ENCODE measurements around the gene CAVIN4.

The CAVIN4 gene, protein sequence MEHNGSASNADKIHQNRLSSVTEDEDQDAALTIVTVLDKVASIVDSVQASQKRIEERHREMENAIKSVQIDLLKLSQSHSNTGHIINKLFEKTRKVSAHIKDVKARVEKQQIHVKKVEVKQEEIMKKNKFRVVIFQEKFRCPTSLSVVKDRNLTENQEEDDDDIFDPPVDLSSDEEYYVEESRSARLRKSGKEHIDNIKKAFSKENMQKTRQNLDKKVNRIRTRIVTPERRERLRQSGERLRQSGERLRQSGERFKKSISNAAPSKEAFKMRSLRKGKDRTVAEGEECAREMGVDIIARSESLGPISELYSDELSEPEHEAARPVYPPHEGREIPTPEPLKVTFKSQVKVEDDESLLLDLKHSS

DNA sequence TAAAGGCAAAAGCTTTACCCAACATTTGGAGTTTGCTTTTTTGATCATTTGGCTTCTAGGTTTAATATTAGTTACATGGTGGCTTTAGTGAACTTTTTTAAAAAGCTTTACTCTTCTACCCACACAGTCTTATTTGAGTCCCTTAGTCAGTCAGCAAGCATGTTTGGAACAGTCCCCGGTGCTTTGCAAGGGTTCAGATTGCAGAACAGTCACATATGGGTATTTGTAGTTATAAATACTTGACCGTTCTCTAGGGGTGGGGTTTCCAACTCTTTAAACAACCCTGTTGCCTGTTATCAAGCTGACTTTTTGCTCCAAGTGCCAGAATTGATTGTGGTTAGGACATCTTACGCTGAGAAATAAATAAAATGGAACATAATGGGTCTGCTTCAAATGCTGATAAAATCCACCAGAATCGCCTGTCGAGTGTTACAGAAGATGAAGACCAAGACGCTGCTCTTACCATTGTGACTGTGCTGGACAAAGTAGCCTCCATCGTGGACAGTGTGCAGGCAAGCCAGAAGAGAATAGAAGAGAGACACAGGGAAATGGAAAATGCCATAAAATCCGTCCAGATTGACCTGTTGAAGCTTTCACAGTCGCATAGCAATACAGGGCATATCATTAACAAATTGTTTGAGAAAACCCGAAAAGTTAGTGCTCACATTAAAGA is at the start of gene CAVIN4:
CAVIN4 (plus strand) TSS at position 304 of the 673 bp plus-strand sequence; CDS start at position 369, 65 bp downstream.
- Histone ChIP-seq H3K4me2 (ENCODE audit: low read depth, low read length) (no peak within 1 kb of the TSS), H3K27me3 (replicated peaks; ENCODE audit: insufficient read depth, low read length) (no peaks in the 10 kb centered on the region), H3K36me3 (replicated peaks; ENCODE audit: insufficient read depth, low read length) (no peaks in the 10 kb centered on the region), H4K20me1 (ENCODE audit: insufficient read depth, low read length) (no peaks in the 10 kb centered on the region), H3K4me1 (ENCODE audit: low read length) (peaks cover 14% of the 10 kb centered on the region), H3K9me3 (replicated peaks; ENCODE audit: insufficient read depth, low read length) (no peaks in the 10 kb centered on the region), H3K4me3 (ENCODE audit: low read length) (no peak within 1 kb of the TSS), H3K27ac (ENCODE audit: low read length) (no peak within 1 kb of the TSS), H3K9ac (ENCODE audit: low read length) (no peak within 1 kb of the TSS), H3K79me2 (ENCODE audit: low read length) (no peaks in the 10 kb centered on the region), H3K9me2 (replicated peaks; ENCODE audit: insufficient read depth, low read length) (no peaks in the 10 kb centered on the region), H3F3A (ENCODE audit: insufficient read depth, low read length) (peaks cover 6% of the 10 kb centered on the region; the same call in 1 of the 2 replicates), H2AFZ (ENCODE audit: low read length) (no peak within 1 kb of the TSS)
- no peak for TF ChIP-seq EZH2 (optimal IDR thresholded peaks at IDR 0.05; ENCODE audit: low read depth, low read length)
- no peak for TF ChIP-seq EZH2phosphoT487 (IDR thresholded peaks at IDR 0.05; ENCODE audit: low read length)
- TF ChIP-seq, protein P1, sequence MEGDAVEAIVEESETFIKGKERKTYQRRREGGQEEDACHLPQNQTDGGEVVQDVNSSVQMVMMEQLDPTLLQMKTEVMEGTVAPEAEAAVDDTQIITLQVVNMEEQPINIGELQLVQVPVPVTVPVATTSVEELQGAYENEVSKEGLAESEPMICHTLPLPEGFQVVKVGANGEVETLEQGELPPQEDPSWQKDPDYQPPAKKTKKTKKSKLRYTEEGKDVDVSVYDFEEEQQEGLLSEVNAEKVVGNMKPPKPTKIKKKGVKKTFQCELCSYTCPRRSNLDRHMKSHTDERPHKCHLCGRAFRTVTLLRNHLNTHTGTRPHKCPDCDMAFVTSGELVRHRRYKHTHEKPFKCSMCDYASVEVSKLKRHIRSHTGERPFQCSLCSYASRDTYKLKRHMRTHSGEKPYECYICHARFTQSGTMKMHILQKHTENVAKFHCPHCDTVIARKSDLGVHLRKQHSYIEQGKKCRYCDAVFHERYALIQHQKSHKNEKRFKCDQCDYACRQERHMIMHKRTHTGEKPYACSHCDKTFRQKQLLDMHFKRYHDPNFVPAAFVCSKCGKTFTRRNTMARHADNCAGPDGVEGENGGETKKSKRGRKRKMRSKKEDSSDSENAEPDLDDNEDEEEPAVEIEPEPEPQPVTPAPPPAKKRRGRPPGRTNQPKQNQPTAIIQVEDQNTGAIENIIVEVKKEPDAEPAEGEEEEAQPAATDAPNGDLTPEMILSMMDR (IDR thresholded peaks at IDR 0.05; ENCODE audit: low read length), result no peak
- no peak for DNase-seq

DNA sequence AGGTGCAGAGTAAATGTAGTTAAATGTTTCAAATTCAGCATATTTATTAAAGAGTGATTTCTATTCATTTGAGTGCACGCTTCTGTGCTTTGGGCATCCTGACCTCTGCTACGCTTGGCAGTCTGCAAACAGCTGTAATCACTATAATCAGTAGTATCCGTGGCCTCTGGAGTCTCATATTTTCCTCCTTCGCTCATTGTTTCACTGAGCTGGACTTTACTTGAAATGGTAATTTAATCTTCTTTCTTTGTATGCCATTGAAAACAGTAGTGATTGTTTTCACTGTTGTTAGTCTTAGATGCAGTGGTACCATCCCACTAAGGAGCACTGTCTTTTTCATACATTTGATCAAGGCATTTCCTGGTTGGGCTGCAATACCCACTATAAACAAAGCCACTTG is 43.5 kb upstream of the CAVIN4 start:
- Histone ChIP-seq H3F3A (ENCODE audit: insufficient read depth, low read length) (no peaks in the 10 kb centered on the region), H3K9me3 (replicated peaks; ENCODE audit: insufficient read depth, low read length) (no peaks in the 10 kb centered on the region), H2AFZ (ENCODE audit: low read length) (no peak overlapping the region), H3K27ac (ENCODE audit: low read length) (no peak overlapping the region), H3K9me2 (replicated peaks; ENCODE audit: insufficient read depth, low read length) (no peaks in the 10 kb centered on the region), H3K9ac (ENCODE audit: low read length) (no peak overlapping the region), H3K79me2 (ENCODE audit: low read length) (no peaks in the 10 kb centered on the region), H3K27me3 (replicated peaks; ENCODE audit: insufficient read depth, low read length) (no peaks in the 10 kb centered on the region), H3K4me1 (ENCODE audit: low read length) (no peaks in the 10 kb centered on the region), H4K20me1 (ENCODE audit: insufficient read depth, low read length) (no peaks in the 10 kb centered on the region), H3K36me3 (replicated peaks; ENCODE audit: insufficient read depth, low read length) (no peaks in the 10 kb centered on the region), H3K4me3 (ENCODE audit: low read length) (no peak overlapping the region), H3K4me2 (ENCODE audit: low read depth, low read length) (no peak overlapping the region)
- no peak for TF ChIP-seq EZH2phosphoT487 (IDR thresholded peaks at IDR 0.05; ENCODE audit: low read length)
- no peak for TF ChIP-seq EZH2 (optimal IDR thresholded peaks at IDR 0.05; ENCODE audit: low read depth, low read length)
- TF ChIP-seq, protein P1 (IDR thresholded peaks at IDR 0.05; ENCODE audit: low read length), result no peak
- DNase-seq, result no peak

GRCh38 chr9:100540327-100540726 is 37.6 kb upstream of the CAVIN4 start:
- H3K4me1 ChIP-seq (ENCODE audit: low read length), result no peaks in the 10 kb centered on the region
- no peaks in the 10 kb centered on the region for H3F3A ChIP-seq (ENCODE audit: insufficient read depth, low read length)
- no peaks in the 10 kb centered on the region for H3K79me2 ChIP-seq (ENCODE audit: low read length)
- no peaks in the 10 kb centered on the region for H3K9me2 ChIP-seq (replicated peaks; ENCODE audit: insufficient read depth, low read length)
- no peak overlapping the region for H3K4me3 ChIP-seq (ENCODE audit: low read length)
- no peak overlapping the region for H2AFZ ChIP-seq (ENCODE audit: low read length)
- no peak overlapping the region for H3K4me2 ChIP-seq (ENCODE audit: low read depth, low read length)
- no peak overlapping the region for H3K27ac ChIP-seq (ENCODE audit: low read length)
- TF ChIP-seq, protein P1 (IDR thresholded peaks at IDR 0.05; ENCODE audit: low read length), result no peak
- no peak for TF ChIP-seq EZH2 (optimal IDR thresholded peaks at IDR 0.05; ENCODE audit: low read depth, low read length)
- no peak for TF ChIP-seq EZH2phosphoT487 (IDR thresholded peaks at IDR 0.05; ENCODE audit: low read length)
- no peaks in the 10 kb centered on the region for H3K27me3 ChIP-seq (replicated peaks; ENCODE audit: insufficient read depth, low read length)
- H3K36me3 ChIP-seq (replicated peaks; ENCODE audit: insufficient read depth, low read length), result no peaks in the 10 kb centered on the region
- no peaks in the 10 kb centered on the region for H3K9me3 ChIP-seq (replicated peaks; ENCODE audit: insufficient read depth, low read length)
- no peak for DNase-seq
- no peak overlapping the region for H3K9ac ChIP-seq (ENCODE audit: low read length)
- no peaks in the 10 kb centered on the region for H4K20me1 ChIP-seq (ENCODE audit: insufficient read depth, low read length)

All from MM.1S (cell line).